ENCODE data around the gene EXOSC1.

DNA sequence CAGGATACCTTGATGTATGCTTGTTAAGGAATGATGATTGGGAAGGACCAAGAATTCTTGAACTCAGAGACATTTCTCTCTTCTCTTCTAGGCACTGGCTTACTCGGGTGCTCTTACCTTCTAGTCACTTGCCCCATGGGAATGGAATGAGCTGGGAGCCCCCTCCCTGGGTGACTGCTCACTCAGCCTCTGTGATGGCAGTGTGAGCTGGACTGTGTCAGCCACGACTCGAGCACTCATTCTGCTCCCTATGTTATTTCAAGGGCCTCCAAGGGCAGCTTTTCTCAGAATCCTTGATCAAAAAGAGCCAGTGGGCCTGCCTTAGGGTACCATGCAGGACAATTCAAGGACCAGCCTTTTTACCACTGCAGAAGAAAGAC lies 10.9 kb upstream of the EXOSC1 start:
- TF ChIP-seq, protein P1, sequence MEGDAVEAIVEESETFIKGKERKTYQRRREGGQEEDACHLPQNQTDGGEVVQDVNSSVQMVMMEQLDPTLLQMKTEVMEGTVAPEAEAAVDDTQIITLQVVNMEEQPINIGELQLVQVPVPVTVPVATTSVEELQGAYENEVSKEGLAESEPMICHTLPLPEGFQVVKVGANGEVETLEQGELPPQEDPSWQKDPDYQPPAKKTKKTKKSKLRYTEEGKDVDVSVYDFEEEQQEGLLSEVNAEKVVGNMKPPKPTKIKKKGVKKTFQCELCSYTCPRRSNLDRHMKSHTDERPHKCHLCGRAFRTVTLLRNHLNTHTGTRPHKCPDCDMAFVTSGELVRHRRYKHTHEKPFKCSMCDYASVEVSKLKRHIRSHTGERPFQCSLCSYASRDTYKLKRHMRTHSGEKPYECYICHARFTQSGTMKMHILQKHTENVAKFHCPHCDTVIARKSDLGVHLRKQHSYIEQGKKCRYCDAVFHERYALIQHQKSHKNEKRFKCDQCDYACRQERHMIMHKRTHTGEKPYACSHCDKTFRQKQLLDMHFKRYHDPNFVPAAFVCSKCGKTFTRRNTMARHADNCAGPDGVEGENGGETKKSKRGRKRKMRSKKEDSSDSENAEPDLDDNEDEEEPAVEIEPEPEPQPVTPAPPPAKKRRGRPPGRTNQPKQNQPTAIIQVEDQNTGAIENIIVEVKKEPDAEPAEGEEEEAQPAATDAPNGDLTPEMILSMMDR (conservative IDR thresholded peaks at IDR 0.05; ENCODE audit: low read depth, low read length): no peak
- no peak for TF ChIP-seq EZH2phosphoT487 (IDR thresholded peaks at IDR 0.05; ENCODE audit: borderline replicate concordance, low read length)

All from PC-3 (cell line).